GM18499 (cell line): ENCODE data around the gene CUL9.

ENCODE experiments used
- ATAC-seq: cut with Tn5 transposase; IDR thresholded peaks from one replicate; pipeline ENCODE4 v1.9.1; 2021; ENCODE audit warnings: moderate number of reproducible peaks; ENCODE audit not compliant: insufficient read depth, unreplicated experiment

The CUL9 gene

DNA sequence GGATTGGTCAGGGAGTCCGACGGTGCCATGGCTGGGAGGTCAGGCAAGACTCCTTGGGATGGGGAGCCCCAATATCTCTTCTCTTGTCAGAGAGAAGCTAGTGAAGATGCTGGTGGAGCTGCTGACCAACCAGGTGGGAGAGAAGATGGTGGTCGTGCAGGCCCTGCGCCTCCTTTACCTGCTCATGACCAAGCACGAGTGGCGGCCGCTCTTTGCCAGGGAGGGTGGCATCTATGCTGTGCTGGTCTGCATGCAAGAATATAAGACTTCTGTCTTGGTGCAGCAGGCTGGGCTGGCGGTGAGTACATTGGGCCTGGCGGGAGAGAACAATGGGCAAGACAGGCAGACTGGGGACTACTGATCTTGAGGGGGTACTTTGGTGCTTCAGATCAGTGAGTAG is 10.9 kb downstream of the CUL9 start:
- ATAC-seq: no peak

GRCh38 chr6:43193929-43194328 is 11.9 kb downstream of the CUL9 start:
- ATAC-seq: no peak

- no peak for ATAC-seq
These were observed 14.3 kb downstream of the CUL9 start for GRCh38 chr6:43196337-43196736.

- ATAC-seq: no peak
These were observed 17.9 kb downstream of the CUL9 start for GRCh38 chr6:43199912-43200311.

GRCh38 chr6:43200541-43200940 is 18.5 kb downstream of the CUL9 start:
- ATAC-seq: no peak

GRCh38 chr6:43202451-43202850 is 20.5 kb downstream of the CUL9 start:
- ATAC-seq: no peak

DNA sequence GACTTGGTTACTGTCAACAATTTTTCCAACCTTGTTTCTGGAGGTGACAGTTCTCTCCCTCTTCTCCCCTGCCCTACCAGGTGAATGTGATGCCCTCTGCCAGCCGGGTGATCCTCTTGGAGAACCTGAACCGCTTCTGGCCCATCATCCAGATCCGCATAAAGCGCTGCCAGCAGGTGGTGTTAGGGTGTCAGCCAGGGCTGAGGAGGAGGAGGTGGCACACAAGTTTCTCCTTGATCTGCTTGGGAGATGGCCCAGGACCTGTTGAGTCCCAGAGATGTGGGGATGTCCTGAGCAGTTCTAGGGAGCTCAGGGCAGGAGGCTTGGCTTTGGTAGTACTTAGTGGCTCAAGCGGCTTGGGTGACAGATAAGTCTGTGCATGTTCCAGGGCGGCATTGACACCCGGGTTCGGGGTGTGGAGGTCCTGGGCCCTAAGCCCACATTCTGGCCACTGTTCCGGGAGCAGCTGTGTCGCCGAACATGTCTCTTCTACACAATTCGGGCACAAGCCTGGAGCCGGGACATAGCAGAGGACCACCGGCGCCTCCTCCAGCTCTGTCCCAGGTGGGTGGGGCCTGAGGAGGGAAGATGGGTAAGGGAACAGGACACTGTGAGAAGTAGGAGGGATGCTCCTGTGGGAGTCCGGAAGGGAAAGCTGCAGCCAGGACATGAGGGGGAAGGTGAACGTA is 21.2 kb downstream of the CUL9 start:
- ATAC-seq: no peak

- no peak for ATAC-seq
These were observed 21.7 kb downstream of the CUL9 start for GRCh38 chr6:43203718-43204095.

GRCh38 chr6:43204271-43205105 is 22.5 kb downstream of the CUL9 start:
- no peak for ATAC-seq

DNA sequence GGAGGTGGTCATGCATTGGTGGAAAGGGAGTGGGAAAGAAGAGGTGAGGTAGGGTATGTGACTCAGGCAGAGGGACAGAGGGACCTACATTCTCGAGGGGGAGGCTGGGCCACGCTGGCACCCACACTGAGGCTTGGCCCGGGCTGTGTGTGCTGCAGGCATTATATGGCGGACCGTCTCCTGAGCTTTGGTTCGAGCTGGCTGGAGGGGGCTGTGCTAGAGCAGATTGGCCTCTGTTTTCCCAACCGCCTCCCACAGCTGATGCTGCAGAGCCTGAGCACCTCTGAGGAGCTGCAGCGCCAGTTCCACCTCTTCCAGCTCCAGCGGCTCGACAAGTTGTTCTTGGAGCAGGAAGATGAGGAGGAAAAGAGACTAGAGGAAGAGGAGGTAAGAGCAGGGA is 23.9 kb downstream of the CUL9 start:
- ATAC-seq: no peak

- ATAC-seq: no peak
These were observed 25.3 kb downstream of the CUL9 start for GRCh38 chr6:43207286-43207685.

DNA sequence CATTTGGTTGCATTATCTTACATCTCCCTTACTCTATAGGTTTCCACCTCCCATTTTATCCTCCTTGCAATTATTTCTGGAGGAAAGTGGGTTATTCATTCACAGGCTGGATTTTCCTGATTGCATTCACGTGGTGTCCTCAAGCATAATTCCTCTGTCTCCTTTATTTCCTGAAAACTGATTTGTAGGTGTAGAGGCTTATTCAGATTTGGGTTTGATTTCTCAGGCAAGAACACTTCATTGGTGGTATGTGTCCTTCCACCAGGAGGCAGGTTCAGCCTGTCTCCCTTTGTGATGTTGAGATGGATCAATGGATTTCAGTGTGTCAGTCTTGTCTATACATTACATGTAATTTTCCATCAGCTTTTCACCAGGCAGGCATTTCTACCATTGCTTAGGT is 30.0 kb downstream of the CUL9 start:
- no peak for ATAC-seq

DNA sequence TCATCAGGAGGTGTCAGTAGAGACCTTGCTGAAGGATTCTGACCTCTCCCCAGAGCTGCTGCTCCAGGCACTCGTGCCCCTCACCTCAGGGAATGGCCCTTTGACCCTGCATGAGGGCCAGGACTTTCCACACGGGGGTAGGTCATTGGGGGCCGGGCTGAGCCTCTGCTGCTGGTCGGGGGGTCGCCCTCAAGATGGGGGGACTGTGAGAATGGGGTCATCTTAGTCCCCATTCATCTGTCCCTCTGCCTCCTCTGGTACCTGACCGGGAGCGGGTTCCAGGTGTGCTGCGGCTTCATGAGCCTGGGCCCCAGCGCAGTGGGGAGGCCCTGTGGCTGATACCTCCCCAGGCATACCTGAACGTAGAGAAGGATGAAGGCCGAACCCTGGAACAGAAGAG is 31.4 kb downstream of the CUL9 start:
- no peak for ATAC-seq

DNA sequence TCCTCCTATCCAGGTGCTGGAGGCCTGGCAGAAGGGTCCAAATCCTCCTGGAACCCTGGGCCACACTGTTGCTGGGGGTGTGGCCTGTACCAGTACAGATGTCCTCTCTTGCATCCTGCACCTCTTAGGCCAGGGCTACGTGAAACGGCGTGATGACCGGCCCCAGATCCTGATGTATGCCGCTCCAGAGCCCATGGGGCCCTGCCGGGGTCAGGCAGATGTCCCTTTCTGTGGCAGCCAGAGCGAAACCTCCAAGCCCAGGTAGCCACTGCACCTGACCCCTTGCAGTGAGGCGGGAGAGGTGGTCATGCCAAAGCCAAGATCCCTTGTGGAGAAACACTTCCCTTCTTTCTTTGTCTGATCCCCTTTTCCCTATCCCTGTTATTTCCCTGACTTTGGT is 33.1 kb downstream of the CUL9 start:
- ATAC-seq: no peak

- ATAC-seq: no peak
These were observed 34.2 kb downstream of the CUL9 start for GRCh38 chr6:43216200-43216599.

GRCh38 chr6:43217351-43217750 is 35.4 kb downstream of the CUL9 start:
- no peak for ATAC-seq

GRCh38 chr6:43219119-43219518 is 37.1 kb downstream of the CUL9 start:
- no peak for ATAC-seq

DNA sequence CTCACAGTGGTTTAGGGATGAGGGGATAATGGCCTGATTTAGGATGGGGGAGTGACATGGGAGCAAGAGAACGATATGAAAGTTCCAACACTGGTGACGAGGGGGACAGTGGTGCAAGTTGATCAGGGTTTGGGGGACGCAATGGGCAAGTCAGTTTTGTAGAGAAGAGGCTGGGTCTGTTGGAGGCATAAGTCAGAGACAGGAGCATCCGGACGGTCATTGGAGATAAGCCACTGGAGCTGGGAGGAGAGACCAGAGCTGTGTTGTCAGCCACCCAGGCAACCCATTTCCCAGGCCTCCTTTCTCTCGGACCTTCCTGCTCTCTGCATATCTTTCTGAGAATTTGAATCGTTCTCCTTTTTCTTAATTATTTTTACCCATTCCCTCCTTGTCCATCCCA is 37.8 kb downstream of the CUL9 start:
- no peak for ATAC-seq

- no peak for ATAC-seq
These were observed 38.5 kb downstream of the CUL9 start for GRCh38 chr6:43220439-43220951.

DNA sequence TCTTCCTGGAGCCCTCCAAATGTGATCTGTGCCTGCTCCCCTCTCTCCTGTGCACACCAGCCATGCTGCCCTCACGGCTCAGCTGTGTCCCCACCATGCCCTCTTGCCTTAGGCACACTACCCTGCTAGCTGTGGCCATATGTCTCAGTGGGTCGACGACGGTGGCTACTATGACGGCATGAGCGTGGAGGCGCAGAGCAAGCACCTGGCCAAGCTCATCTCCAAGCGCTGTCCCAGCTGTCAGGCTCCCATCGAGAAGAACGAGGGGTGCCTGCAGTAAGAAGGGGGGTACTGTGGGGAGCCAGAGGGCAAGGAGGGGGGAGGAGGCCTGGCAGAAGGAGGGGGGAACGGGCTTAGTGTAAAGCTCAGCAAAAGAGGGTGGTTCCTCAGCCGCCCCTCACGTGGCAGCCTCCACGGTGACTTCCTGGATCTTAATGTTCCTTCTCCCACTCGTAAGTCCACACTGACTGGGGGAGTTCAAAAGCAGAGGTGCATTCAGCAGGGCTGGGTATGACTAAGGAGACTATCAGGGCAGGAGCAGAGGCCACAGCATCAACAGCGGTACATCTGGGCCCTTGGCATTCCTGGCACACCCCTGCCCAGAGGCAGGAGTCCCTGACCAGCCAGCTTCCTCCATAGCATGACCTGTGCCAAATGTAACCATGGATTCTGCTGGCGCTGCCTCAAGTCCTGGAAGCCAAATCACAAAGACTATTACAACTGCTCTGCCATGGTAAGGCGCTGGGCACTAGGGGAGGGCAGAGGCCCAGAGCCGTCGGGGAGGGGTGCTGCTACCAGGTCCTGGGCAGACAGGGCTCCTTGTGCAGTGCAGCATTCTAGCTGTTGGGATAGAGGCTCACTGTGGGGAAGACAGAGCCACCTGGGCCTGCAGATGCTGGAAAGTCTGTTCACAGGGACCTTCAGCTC is 39.3 kb downstream of the CUL9 start:
- no peak for ATAC-seq
